Right forelimb (tissue), 1 donor: ENCODE results near the gene PEPD.

Source experiments
- DNase-seq: peaks from one replicate; pipeline ENCODE4 v3.0.0-alpha.2; 2018

Gene PEPD

GRCh38 chr19:33418461-33418860 is 103.1 kb downstream of the PEPD start:
- DNase-seq = no peak

- no peak for DNase-seq
Observed at GRCh38 chr19:33417751-33418150, 103.8 kb downstream of the PEPD start.

DNA sequence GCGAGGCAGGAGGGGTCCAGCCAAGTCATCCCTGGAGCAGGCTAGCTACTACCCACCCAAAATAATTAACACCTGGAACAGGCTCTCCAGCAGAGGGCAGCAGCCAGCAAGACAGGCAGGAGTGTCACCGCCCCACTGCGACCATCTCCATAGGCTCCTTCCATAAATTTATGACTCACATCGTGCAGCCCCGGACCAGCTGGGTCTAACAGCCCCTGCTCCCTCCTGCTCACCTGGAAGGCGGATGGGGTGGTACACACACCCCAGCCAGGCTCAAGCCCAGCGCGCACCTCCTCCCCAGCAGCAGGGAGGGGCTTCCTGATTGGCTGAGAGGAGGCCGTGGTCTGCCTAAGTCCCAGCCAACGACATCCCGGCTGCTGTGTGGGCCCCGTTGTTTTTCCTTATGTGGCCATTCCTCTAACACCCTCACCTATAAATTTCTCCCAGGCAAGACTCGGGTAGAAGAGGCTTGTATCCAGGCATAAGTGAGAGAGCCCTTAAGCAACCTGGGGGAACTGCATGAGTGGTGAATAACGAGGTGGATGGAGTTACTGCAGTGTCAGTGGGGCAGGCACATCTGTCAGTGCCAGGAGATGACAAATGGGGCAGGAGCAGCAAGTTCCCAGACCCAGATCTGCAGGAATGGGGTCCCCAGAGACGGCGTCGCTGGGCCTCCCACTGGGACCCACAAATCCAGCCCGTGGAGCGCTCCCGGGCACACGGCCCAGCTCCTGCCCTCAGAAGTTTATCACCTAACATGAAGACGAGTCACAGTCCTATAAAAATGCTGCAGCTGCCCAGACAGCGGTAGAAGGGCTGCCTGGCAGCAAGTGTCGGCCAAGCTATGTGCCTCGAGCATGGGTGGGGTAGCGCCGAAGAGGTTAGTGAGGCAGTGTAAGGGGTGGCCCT is 105.0 kb downstream of the PEPD start:
- no peak for DNase-seq

DNA sequence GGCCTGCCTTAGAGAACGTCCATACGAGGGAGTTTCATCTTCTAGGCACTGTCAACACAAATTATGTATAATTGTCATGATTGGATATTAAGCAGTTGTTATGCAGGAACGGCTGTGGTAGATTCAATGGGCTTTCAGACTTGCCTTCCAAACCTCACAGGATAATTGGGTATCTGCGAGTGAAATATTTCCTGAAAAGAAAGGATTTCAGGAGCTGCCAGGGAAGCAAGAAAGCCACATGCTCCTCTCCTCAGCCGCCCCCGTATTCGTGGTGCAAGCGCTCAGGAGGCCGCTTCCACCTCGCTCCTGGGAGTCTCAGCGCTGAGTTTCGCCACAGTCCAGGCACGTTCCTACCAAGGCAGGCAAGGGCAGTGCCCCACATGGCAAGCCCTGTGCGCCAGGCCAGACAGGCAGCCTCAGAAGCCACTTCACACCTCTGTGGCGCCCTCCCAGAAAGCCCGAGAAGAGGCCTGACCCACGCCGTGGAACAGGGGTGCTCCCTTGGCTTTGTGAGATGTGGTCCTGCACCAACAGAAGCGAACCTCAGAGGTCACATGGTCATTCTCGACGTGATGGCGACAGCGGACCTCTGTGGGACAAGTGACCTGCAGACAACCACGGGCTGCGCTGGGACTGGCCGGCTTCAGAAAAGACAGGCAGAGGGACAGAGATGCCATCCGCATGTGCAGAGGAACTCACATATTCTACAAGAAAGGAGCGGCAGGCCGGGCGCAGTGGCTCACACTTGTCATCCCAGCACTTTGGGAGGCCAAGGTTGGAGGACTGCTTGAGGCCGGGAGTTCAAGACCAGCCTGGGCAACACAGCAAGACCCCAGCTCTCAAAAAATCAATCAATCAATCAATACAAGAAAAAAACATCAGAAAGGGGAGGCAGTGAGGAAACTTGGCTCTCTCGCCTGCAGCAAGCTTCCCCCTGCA is 106.7 kb downstream of the PEPD start:
- DNase-seq = no peak

GRCh38 chr19:33413868-33414666 is 107.5 kb downstream of the PEPD start:
- DNase-seq = no peak

DNA sequence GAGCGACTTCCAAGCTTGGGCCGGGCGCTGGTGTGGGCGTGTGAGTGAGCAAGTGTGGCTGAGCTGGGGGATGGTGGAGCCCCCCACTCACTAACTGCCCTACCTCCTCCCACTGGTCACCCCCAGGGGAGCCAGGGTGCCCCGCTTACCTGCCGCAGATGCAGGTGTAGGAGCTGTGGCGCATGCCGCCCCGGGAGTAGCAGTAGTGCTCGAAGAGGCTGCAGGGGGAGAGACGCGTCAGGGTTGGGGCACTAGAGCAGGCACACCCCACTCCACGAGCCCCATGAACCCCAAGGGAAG is 108.2 kb downstream of the PEPD start:
- DNase-seq = no peak

- no peak for DNase-seq
Observed at GRCh38 chr19:33412601-33413425, 108.8 kb downstream of the PEPD start.

GRCh38 chr19:33411621-33412180 is 109.9 kb downstream of the PEPD start:
- no peak for DNase-seq

DNA sequence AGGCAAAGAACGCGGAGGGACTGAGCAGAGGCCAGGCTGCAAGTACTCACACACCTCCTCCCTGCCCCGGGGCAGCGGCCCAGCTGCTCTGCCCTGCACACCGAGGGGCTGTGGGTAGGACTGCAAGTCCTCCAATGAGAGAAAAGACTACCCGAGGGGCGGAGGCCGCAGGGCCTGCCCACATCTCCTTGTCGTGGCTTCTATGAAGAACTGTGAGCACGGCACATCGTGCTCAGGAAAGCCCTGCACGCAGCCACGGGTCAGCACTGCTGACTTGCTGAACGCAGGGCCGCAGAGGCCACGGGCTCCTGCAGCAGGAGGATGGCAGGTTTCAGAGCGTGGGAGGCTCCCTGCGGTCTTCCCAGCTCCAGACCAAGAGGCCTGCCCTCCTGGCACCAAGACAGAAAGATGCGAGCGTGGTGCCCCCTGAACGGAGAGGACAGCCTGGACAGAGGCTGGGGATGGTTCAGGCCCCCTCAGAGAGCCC is 110.6 kb downstream of the PEPD start:
- DNase-seq = no peak

DNA sequence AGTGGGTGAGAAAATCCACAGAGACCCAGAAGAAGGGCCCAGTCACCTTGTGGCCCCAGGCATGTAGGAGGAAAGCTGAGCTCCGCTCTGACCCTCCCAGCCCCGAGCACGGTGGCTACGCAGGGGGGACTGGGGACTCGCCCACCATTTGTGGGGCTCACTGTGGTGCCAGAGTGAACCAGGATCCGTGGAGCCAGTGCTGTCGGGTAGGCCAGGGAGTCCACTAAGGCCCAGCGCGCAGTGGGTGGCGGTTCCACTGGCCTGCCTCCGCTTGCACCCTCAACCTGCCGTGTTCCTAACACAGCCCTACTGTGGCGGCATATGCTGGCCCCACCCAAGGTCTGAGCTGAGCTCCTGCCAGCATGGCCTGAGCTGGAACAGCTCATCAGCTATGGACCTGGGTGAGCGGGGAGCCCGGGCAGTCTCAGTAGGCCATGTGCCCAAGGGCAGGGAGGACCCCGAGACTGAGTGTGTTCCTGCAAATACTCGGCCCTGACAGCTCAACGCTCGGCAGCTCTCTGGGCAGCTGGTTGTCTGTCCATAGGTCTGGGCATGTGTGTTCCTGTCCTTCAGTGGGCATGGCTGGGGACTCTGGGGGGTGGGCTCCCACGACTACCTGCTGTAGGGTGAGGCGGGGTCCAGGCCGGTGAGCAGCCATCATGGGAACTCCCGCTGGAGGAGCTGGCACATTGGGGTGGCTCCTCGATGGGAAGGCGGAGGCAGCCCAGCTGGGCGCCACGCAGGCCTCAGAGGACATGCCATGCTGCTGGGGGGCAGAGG is 111.5 kb downstream of the PEPD start:
- DNase-seq = no peak

- no peak for DNase-seq
Observed at GRCh38 chr19:33408538-33409434, 112.8 kb downstream of the PEPD start.

DNA sequence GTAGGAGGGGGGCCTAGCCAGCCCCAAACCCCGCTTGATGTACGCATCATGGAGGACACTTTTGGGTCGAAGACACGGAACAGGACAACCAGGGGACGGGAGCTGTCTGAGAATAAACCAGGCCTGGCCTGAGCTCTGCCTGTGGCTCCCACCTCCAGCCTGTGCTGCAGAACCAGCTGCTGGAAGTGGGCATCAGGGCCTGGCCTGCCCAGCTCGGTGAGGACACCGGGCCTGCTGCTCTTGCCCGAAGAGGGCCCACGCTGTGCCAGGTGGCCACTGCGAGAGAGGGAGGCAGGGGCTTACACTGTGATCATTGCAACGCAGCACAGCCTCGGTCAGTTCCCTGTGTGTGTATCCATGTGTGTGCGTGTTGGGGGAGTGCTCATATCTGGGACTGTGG is 113.5 kb downstream of the PEPD start:
- no peak for DNase-seq

GRCh38 chr19:33407716-33408115 is 113.9 kb downstream of the PEPD start:
- DNase-seq = no peak

DNA sequence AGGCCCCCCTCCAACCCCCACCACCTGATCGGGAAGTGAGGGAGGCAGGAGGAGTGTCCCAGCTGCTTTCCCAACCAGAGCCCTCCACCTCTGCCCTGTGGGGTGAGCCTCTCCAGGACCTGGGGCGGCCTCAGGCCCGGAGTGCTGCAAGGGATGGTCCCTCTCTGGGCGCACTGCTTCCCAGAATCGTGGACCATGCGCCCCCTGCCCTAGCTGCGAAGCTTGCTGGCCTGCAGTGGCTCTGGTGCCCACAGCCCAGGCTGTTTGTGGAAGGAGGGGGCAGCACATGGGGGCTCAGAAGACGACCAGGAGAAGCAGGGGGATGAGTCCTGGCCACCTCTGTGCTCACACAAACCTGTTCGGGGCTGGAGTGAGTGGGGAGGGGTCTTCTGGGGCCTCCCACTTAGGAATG is 114.4 kb downstream of the PEPD start:
- DNase-seq = peak; percentile 35

DNA sequence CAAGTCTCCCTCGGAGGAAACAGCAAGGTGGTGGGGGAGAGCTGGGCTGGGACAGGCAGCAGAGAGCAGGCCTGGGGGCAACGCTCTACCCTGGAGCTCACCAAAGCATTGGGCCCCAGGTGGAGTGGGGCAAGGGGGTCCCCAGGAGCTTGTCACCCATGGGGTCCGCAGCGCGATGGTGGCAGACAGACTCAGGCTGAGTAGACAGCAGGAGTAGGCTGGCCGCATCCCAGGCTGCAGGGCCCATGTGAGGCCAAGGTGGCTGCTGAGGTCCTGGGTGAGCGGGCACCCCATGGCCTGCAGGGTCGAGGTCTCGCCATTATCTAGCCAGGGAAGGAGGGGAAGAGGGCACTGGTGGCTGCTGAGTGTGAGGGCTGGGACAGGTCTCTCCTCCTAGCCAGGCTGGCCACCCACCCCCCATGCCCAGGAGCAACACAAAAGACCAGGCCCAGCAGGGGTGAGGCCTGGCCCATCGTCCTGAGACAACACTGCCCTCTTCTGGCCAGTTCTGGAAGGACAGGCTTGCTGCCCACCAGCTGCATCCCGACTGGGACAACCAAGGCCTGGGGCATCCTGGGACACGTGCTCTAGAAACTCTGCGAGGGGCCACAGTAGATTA is 115.0 kb downstream of the PEPD start:
- DNase-seq = peak; percentile 83

- DNase-seq = no peak
Observed at GRCh38 chr19:33405553-33406461, 115.8 kb downstream of the PEPD start.

- DNase-seq = no peak
Observed at GRCh38 chr19:33405254-33405552, 116.4 kb downstream of the PEPD start.
